HG02870 (cell line): ENCODE data around the gene KCNIP1.

ENCODE experiments used
- ATAC-seq: cut with Tn5 transposase; IDR thresholded peaks from one replicate; pipeline ENCODE4 v1.9.1; 2021; ENCODE audit warnings: mild to moderate bottlenecking, moderate library complexity; ENCODE audit not compliant: unreplicated experiment

KCNIP1 gene

GRCh38 chr5:170508036-170508435, 4.2 kb downstream of the KCNIP1 start:
- peak; percentile 90 for ATAC-seq

- no peak for ATAC-seq
Measured at GRCh38 chr5:170508660-170509347, 5.0 kb downstream of the KCNIP1 start.

GRCh38 chr5:170509348-170509660, 5.5 kb downstream of the KCNIP1 start:
- no peak for ATAC-seq

DNA sequence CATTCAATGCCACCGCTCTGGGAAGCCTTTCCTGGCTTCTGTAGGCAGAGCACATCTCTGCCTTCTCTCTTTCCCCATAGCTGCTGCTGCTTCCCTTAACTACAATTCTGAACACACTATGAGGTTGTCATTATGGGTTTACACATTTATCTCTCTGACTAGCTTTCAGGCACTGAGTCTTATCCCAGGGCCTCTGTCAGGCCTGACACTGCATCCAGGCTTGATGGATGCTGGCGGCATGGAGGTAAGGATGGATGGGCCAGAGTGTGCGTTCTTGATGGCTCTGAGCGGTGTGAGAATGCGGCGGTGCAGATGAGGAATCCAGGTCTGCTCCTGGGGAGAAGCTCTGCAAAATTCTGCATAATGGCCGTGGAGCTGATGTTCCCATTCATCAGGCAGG, 6.3 kb downstream of the KCNIP1 start:
- no peak for ATAC-seq

DNA sequence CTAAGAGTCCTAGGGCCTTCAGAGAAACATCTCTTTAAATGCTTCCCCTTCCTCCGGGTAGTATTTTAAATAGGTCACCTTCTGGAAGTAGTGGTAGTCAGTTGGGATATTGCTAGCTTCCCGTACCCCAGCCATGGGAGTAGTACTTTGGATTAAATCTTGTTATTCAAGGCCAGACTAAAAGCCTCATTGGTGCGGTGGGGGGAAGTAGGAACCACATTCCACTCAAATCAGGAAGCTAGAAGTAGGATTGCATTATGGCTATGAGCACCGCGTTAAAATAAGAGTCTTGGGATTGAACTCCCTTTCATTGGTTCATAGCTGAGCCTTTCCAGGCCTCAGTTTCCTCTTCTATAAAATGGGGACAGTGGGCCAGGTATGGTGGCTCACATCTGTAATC, 6.7 kb downstream of the KCNIP1 start:
- no peak for ATAC-seq

- no peak for ATAC-seq
Measured at GRCh38 chr5:170511551-170512258, 7.9 kb downstream of the KCNIP1 start.

DNA sequence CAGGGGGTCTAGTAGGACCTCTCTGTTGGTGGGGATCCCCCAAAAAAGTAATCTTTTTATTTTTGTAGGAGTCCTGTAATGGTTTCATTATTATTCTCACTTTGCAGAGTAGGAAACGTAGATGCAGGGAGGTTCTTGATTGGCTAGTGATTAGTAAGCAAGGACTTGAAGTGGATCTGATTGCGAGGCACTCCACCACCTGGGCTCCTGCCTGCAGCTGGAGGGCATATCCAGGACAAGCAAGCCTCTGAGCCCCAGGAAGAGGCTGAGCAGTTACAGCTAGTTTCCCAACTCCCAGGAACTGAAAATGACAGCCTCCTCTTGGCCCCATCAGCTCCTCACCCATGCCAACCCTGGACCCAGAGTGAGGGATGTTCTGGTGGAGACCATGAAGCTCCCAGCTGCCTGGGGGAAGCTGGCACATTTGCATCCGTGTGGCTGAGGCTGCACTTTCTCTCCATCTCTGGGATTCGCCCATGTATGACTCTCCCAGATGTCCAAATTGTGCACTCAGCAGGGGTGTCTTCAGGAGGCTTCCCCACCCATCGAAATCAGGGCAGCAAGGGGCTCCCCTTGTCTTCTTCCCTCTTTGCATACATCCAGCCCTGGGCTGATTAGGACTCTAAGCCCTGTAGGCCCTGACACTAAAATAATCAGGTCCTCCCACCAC, 10.2 kb downstream of the KCNIP1 start:
- no peak for ATAC-seq

GRCh38 chr5:170517411-170517810, 13.6 kb downstream of the KCNIP1 start:
- no peak for ATAC-seq

GRCh38 chr5:170518277-170518676, 14.5 kb downstream of the KCNIP1 start:
- ATAC-seq: no peak

DNA sequence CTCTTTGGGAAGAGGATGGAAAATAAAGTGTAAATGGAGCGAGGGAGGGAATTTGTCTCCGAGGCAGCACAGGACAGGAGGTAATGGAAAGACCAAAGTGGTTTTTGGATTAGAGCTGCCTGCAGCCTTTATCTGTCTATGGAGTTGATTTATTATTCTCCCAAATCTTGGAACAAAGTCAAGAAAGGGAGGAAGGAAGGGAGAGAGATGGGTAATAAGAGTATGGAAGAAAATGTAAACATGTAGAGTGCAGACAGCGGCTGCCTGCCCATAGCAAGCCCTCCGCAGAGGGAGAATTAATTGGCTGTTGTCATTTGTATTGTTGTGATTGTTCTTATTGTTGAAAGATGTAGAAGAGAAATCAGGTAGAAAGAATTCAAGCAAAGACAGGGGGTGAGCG, 15.7 kb downstream of the KCNIP1 start:
- no peak for ATAC-seq

DNA sequence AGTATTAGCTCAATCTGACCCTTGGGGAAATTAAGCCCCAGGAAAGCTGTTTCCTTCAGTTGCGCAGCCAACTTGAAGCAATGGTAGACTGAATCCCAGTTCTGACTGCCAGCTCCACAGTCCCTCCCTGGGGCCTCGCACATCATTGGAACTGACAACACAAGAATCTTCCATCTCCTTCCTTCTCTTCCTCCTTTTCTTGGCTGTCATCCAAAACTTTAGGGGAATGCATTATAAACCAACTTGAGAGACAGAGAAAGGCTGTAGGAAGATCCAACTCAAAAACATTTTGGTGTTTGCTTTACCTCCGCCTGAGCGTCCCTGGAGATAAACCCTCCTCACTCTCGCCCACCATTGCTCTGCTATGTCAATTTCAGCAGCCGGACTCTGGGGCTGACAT, 16.6 kb downstream of the KCNIP1 start:
- no peak for ATAC-seq

GRCh38 chr5:170522211-170523141, 18.7 kb downstream of the KCNIP1 start:
- ATAC-seq: no peak

DNA sequence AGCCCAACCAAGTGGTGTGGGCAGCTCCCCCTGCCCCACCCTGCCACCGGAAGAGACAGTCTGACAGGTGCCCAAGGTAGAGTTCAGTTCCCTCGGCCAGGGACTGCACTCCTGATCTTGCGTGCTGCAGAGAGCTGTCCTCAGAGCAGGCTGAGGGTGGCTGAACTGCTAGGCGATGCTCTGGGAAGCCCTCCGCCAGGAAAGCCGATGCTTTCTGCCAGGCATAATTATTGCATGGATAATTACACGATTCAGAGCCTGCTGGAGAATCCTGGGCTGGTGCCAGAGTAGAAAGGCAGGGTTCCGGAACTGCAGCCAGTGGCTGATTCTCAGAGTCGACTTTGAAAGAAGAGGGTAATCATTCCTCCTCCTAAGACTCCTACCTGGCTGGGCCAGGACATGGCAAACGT, 19.3 kb downstream of the KCNIP1 start:
- no peak for ATAC-seq

GRCh38 chr5:170523830-170524229, 20.0 kb downstream of the KCNIP1 start:
- ATAC-seq: no peak

- ATAC-seq: no peak
Measured at GRCh38 chr5:170524576-170524975, 20.8 kb downstream of the KCNIP1 start.

- no peak for ATAC-seq
Measured at GRCh38 chr5:170525470-170526211, 21.8 kb downstream of the KCNIP1 start.

- no peak for ATAC-seq
Measured at GRCh38 chr5:170527991-170528390, 24.2 kb downstream of the KCNIP1 start.

DNA sequence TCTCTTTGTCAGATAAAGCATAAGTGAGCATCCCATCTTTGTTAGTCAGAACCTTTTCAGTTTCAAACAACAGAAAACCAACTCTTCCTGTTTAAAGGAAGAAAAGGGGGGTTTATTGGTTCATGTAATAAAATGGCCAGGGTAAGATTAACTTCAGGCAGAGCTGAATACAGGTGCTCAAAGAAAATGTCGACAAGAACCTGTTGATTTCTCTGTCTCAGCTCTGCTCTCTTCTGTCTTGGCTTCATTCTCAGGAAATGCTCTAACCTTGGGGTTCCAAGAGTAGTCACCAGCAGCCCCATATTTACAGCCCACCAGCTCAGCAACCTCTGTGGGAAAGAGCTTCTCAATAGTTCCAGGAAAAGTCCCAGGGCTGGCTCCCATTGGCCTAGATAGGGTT, 25.2 kb downstream of the KCNIP1 start:
- ATAC-seq: no peak

DNA sequence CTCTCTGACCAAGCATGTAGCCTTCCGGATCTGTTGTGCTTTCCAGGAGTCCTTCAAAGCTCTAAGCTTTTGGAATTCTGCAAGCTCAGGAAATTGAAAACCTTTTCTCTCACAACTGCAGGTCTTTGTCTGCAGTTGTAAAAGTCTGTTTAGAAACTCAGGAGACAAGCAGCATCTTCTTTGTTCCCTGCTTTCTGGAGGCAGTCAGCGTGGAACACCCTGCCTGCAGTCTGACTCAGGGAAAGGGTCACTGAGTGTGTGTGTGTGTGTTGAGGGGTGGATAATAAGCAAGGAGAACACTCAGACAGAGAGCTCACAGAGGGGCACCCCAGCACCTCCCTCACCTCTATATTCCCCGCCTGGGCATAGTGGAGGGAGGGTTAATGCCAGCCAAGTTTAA, 29.1 kb downstream of the KCNIP1 start:
- ATAC-seq: no peak

DNA sequence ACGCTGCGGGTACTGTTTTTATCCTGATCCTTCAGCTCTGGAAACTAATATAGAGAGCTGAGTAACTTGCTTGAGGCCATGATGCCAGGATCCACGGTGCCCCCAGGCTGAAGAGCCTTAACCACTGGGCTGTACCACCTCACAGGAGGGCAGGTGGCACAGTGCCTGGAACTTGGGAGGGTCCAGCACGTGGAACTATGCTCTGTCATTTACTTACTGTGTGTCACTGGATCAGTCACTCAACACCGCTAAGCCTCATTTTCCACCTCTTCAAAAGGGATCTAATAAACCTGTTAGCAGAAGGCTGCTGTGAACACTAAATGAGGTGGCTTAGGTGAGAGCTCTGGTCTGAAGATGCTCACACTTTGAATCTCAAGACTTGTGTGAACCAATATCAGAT, 29.6 kb downstream of the KCNIP1 start:
- ATAC-seq: no peak

GRCh38 chr5:170534177-170534576, 30.4 kb downstream of the KCNIP1 start:
- no peak for ATAC-seq
